Neural cell (in vitro differentiated cells): Measurements from ENCODE around the gene AK6. TPM values are rescaled to one million over a fixed set of nuclear protein-coding genes. Genes with fewer than 3 reads are reported as not detected.

Source experiments
- H2AFZ ChIP-seq: fragments of 200-600, 300-800 bp; sonication (generic), shearing (Covaris generic); 2 replicates; pipeline ENCODE4 v1.6.0; 2014; ENCODE audit warnings: low read depth, mild to moderate bottlenecking, antibody characterized with exemption, low read length, moderate library complexity
- H3F3A ChIP-seq: fragments of 200-600 bp; shearing (Covaris generic); 2 replicates; pipeline ENCODE4 v1.6.1; 2016; ENCODE audit warnings: mild to moderate bottlenecking, moderate library complexity, mixed read lengths, antibody characterized with exemption, low read length; ENCODE audit not compliant: insufficient read depth, poor library complexity, severe bottlenecking
- H3K27ac ChIP-seq: fragments of 200-600, 300-800 bp; sonication (generic), shearing (Covaris generic); 2 replicates; pipeline ENCODE4 v1.5.1; 2014; ENCODE audit warnings: mild to moderate bottlenecking, low read length, moderate library complexity
- H3K27me3 ChIP-seq: fragments of 300-800, 200-600 bp; sonication (generic), shearing (Covaris generic); 2 replicates; pipeline ENCODE4 v1.6.0; 2014; ENCODE audit warnings: mild to moderate bottlenecking, low read depth, low read length, moderate library complexity; ENCODE audit not compliant: insufficient read depth
- H3K36me3 ChIP-seq: fragments of 300-800, 200-600 bp; sonication (generic), shearing (Covaris generic); 2 replicates; pipeline ENCODE4 v1.5.1; 2014; ENCODE audit warnings: mild to moderate bottlenecking, antibody characterized with exemption, low read length, moderate library complexity; ENCODE audit not compliant: insufficient read depth
- H3K4me2 ChIP-seq: fragments of 300-800, 200-600 bp; sonication (generic), shearing (Covaris generic); 2 replicates; pipeline ENCODE4 v1.6.0; 2014; ENCODE audit warnings: mild to moderate bottlenecking, low read length
- H3K4me3 ChIP-seq: fragments of 300-800, 200-600 bp; sonication (generic), shearing (Covaris generic); 2 replicates; pipeline ENCODE4 v1.5.1; 2014; ENCODE audit warnings: mild to moderate bottlenecking, low read length, moderate library complexity
- H3K79me2 ChIP-seq: fragments of 200-600 bp; shearing (Covaris generic); replicated peaks from 2 replicates; pipeline ENCODE4 v1.6.0; 2014; ENCODE audit warnings: mild to moderate bottlenecking, low read length, moderate library complexity; ENCODE audit not compliant: insufficient read depth
- H3K9ac ChIP-seq: fragments of 300-800, 200-600 bp; sonication (generic), shearing (Covaris generic); 2 replicates; pipeline ENCODE4 v1.6.1; 2016; ENCODE audit warnings: mild to moderate bottlenecking, low read length, mixed read lengths
- H3K9me2 ChIP-seq: fragments of 200-600 bp; shearing (Covaris generic); 2 replicates; pipeline ENCODE4 v1.6.1; 2016; ENCODE audit warnings: mild to moderate bottlenecking, low read length, mixed read lengths; ENCODE audit not compliant: insufficient read depth
- H3K9me3 ChIP-seq: fragments of 200-600, 300-800 bp; sonication (generic), shearing (Covaris generic); 2 replicates; pipeline ENCODE4 v1.6.1; 2016; ENCODE audit warnings: mild to moderate bottlenecking, mixed run types, low read length, moderate library complexity, mixed read lengths
- H4K20me1 ChIP-seq: fragments of 200-600 bp; shearing (Covaris generic); 2 replicates; pipeline ENCODE4 v1.6.1; 2016; ENCODE audit warnings: mild to moderate bottlenecking, mixed run types; ENCODE audit not compliant: insufficient read depth
- EP300 ChIP-seq: fragments of 450-650 bp; conservative IDR thresholded peaks from 2 replicates; pipeline ENCODE4 v1.6.1; 2014; ENCODE audit warnings: antibody characterized with exemption, mild to moderate bottlenecking, moderate library complexity; ENCODE audit not compliant: poor library complexity, severe bottlenecking
- EZH2 ChIP-seq: fragments of 200-600, 300-800 bp; shearing (Covaris generic), sonication (generic); IDR thresholded peaks from 2 replicates; pipeline ENCODE4 v1.6.1; 2014; ENCODE audit warnings: antibody characterized with exemption, low read length, borderline replicate concordance, mild to moderate bottlenecking; ENCODE audit not compliant: insufficient read depth, poor library complexity, severe bottlenecking
- POLR2AphosphoS5 ChIP-seq: IDR thresholded peaks from 2 replicates; pipeline ENCODE4 v1.6.1; 2012
- RAD21 ChIP-seq: fragments of 450-650 bp; conservative IDR thresholded peaks from 2 replicates; pipeline ENCODE4 v1.6.1; 2014; ENCODE audit warnings: antibody characterized with exemption, mild to moderate bottlenecking, moderate library complexity
- SMC3 ChIP-seq: fragments of 450-650 bp; conservative IDR thresholded peaks from 2 replicates; pipeline ENCODE4 v1.6.1; 2014; ENCODE audit warnings: antibody characterized with exemption, mild to moderate bottlenecking, moderate library complexity; ENCODE audit not compliant: poor library complexity
- TAF1 ChIP-seq: IDR thresholded peaks from 2 replicates; pipeline ENCODE4 v1.6.1; 2012; ENCODE audit warnings: low read depth
- polyA plus RNA-seq: library from polyadenylated mRNA; depleted of rRNA; stranded (reverse); fragments of >200 nt; gene quantifications from 2 replicates; pipeline ENCODE4 v1.2.3, GENCODE V29; 2014
- TF ChIP-seq, protein P1 (sequence below): fragments of 450-650 bp; IDR thresholded peaks from 2 replicates; pipeline ENCODE4 v1.5.1; 2014; ENCODE audit warnings: antibody characterized with exemption, mild to moderate bottlenecking, moderate library complexity; ENCODE audit not compliant: poor library complexity, severe bottlenecking
- TF ChIP-seq, protein P2 (sequence below): IDR thresholded peaks from 2 replicates; pipeline ENCODE4 v1.6.1; 2012; ENCODE audit warnings: borderline replicate concordance

Gene AK6
- polyA plus RNA-seq, 1 donor from 2014 or later, result 91.0 TPM

DNA sequence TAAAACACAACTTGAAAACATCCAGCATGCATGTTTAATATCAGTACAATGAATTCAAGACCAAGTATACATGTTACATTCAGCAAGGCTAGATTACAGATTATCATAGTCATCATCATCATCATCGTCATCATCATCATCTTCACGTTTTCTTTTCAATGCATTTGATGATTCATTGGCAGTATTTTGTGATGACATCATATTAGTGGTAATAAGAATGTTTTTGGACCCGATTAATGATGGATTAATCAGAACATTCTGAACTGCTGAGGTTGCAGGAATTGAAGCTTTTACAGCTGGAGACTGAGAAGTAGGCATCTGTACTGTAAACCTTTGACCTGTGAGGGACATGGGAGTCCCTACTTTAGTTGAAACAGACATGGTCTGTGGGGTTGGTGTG lies 4.5 kb downstream of the AK6 start:
- no peaks in the 10 kb centered on the region for H3K36me3 ChIP-seq

DNA sequence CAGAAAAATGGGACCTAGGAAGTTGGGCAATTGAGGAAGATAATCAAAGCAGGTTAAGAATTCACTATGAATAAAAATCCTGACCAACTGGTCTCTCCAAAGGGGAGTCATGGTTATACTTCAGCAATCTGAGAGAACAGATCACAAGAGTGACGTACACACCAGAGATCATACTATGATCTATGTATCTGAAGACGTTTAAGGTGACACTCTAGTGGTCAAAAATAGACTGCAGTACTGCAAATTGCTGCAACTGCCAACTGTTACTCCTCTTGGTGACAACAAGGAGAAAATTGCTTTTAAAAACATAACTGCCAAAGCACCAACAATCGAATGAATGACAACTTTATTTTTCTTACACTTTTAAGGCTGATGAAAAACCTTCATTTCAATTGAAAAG lies 4.9 kb downstream of the AK6 start:
- H3K36me3 ChIP-seq, result no peaks in the 10 kb centered on the region
- H3K9me3 ChIP-seq, result no peaks in the 10 kb centered on the region
- no peaks in the 10 kb centered on the region for H3K27me3 ChIP-seq
- H2AFZ ChIP-seq, result no peak overlapping the region
- TF ChIP-seq, protein P1, sequence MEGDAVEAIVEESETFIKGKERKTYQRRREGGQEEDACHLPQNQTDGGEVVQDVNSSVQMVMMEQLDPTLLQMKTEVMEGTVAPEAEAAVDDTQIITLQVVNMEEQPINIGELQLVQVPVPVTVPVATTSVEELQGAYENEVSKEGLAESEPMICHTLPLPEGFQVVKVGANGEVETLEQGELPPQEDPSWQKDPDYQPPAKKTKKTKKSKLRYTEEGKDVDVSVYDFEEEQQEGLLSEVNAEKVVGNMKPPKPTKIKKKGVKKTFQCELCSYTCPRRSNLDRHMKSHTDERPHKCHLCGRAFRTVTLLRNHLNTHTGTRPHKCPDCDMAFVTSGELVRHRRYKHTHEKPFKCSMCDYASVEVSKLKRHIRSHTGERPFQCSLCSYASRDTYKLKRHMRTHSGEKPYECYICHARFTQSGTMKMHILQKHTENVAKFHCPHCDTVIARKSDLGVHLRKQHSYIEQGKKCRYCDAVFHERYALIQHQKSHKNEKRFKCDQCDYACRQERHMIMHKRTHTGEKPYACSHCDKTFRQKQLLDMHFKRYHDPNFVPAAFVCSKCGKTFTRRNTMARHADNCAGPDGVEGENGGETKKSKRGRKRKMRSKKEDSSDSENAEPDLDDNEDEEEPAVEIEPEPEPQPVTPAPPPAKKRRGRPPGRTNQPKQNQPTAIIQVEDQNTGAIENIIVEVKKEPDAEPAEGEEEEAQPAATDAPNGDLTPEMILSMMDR, result peak; percentile 38
- no peak for TF ChIP-seq RAD21
- H3K79me2 ChIP-seq, result peaks cover 36% of the 10 kb centered on the region
- H3K9ac ChIP-seq, result no peak overlapping the region
- H4K20me1 ChIP-seq, result no peaks in the 10 kb centered on the region
- no peak overlapping the region for H3K4me2 ChIP-seq
- no peak overlapping the region for H3K27ac ChIP-seq
- no peak overlapping the region for H3K4me3 ChIP-seq
- H3F3A ChIP-seq, result no peaks in the 10 kb centered on the region
- H3K9me2 ChIP-seq, result no peaks in the 10 kb centered on the region

More for the DNA sequence above, 4.5 kb downstream of the AK6 start:
- H3K9me2 ChIP-seq, result no peaks in the 10 kb centered on the region
- TF ChIP-seq POLR2AphosphoS5 (no peak), EP300 (no peak), EZH2 (no peak)
- no peaks in the 10 kb centered on the region for H3K9me3 ChIP-seq
- no peaks in the 10 kb centered on the region for H3F3A ChIP-seq
- H3K27me3 ChIP-seq, result no peaks in the 10 kb centered on the region
- H3K27ac ChIP-seq, result no peak overlapping the region
- no peak overlapping the region for H3K4me3 ChIP-seq
- H3K79me2 ChIP-seq, result peaks cover 36% of the 10 kb centered on the region
- H3K4me2 ChIP-seq, result no peak overlapping the region
- no peaks in the 10 kb centered on the region for H4K20me1 ChIP-seq
- H2AFZ ChIP-seq, result no peak overlapping the region
- no peak overlapping the region for H3K9ac ChIP-seq

DNA sequence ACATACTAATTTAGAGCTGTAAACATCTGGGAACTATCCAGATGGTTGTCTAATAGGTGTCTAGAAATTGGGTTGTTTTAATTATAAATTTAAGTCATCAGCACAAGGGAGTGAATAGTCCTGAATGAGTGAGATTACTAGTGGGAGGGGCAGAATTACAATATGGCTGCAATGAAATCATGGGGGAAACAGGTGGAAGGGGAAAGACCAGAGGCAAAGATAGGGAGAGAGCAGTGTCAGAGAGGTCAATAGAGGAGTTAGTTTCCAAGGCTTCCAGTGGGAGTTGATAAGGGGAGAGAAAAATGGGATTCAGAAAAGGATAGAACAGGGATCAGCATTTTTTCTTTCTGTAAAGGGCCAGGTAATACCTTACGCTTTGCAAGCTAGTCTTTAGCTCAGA lies 8.9 kb downstream of the AK6 start:
- H3K4me2 ChIP-seq, result no peak overlapping the region
- no peak overlapping the region for H3K4me3 ChIP-seq
- no peak for TF ChIP-seq EP300
- TF ChIP-seq, protein P1, result no peak
- TF ChIP-seq RAD21, result no peak
- TF ChIP-seq POLR2AphosphoS5, result no peak
- TF ChIP-seq, protein P2, sequence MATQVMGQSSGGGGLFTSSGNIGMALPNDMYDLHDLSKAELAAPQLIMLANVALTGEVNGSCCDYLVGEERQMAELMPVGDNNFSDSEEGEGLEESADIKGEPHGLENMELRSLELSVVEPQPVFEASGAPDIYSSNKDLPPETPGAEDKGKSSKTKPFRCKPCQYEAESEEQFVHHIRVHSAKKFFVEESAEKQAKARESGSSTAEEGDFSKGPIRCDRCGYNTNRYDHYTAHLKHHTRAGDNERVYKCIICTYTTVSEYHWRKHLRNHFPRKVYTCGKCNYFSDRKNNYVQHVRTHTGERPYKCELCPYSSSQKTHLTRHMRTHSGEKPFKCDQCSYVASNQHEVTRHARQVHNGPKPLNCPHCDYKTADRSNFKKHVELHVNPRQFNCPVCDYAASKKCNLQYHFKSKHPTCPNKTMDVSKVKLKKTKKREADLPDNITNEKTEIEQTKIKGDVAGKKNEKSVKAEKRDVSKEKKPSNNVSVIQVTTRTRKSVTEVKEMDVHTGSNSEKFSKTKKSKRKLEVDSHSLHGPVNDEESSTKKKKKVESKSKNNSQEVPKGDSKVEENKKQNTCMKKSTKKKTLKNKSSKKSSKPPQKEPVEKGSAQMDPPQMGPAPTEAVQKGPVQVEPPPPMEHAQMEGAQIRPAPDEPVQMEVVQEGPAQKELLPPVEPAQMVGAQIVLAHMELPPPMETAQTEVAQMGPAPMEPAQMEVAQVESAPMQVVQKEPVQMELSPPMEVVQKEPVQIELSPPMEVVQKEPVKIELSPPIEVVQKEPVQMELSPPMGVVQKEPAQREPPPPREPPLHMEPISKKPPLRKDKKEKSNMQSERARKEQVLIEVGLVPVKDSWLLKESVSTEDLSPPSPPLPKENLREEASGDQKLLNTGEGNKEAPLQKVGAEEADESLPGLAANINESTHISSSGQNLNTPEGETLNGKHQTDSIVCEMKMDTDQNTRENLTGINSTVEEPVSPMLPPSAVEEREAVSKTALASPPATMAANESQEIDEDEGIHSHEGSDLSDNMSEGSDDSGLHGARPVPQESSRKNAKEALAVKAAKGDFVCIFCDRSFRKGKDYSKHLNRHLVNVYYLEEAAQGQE, result no peak
- TF ChIP-seq TAF1, result no peak
- TF ChIP-seq SMC3, result no peak
- no peak overlapping the region for H3K9ac ChIP-seq
- H2AFZ ChIP-seq, result no peak overlapping the region
- H3K9me2 ChIP-seq, result no peaks in the 10 kb centered on the region
- H3K9me3 ChIP-seq, result no peaks in the 10 kb centered on the region
- H3K27me3 ChIP-seq, result no peaks in the 10 kb centered on the region
- no peaks in the 10 kb centered on the region for H3K36me3 ChIP-seq
- H4K20me1 ChIP-seq, result no peaks in the 10 kb centered on the region
- no peaks in the 10 kb centered on the region for H3F3A ChIP-seq
- no peak overlapping the region for H3K27ac ChIP-seq
- H3K79me2 ChIP-seq, result peaks cover 15% of the 10 kb centered on the region
